GM19468 (cell line): Measurements from ENCODE around the gene PRCC.
A peak's percentile ranks its signal among the peaks of the same experiment; 100 is the strongest.
"Not testable (repeated sequence)": the region's sequence is repeated elsewhere in the genome, so short reads cannot be mapped to it uniquely, and the experiment has no call there.

ENCODE experiments used
- ATAC-seq: cut with Tn5 transposase; IDR thresholded peaks from one replicate; pipeline ENCODE4 v1.9.1; 2021; ENCODE audit warnings: mild to moderate bottlenecking, moderate library complexity, moderate number of reproducible peaks; ENCODE audit not compliant: unreplicated experiment; ENCODE audit errors: extremely low read depth

PRCC gene

GRCh38 chr1:156760092-156760795 is 7.1 kb upstream of the PRCC start:
- ATAC-seq = no peak

GRCh38 chr1:156760796-156761104 is 6.6 kb upstream of the PRCC start:
- ATAC-seq = no peak

GRCh38 chr1:156765136-156765535 is 2.2 kb upstream of the PRCC start:
- ATAC-seq = not testable (repeated sequence)

GRCh38 chr1:156765666-156766065 is 1.7 kb upstream of the PRCC start:
- no peak for ATAC-seq

GRCh38 chr1:156766298-156767100 is 836 bp upstream of the PRCC start:
- ATAC-seq = peak; percentile 5

- no peak for ATAC-seq
Measured at GRCh38 chr1:156767879-156768604, 707 bp downstream of the PRCC start.

GRCh38 chr1:156768610-156769295 is 1.4 kb downstream of the PRCC start:
- ATAC-seq = no peak

- no peak for ATAC-seq
Measured at GRCh38 chr1:156772222-156772621, 4.9 kb downstream of the PRCC start.

- no peak for ATAC-seq
Measured at GRCh38 chr1:156772728-156773497, 5.6 kb downstream of the PRCC start.

- no peak for ATAC-seq
Measured at GRCh38 chr1:156773607-156774006, 6.3 kb downstream of the PRCC start.

GRCh38 chr1:156775799-156776198 is 8.5 kb downstream of the PRCC start:
- no peak for ATAC-seq

- no peak for ATAC-seq
Measured at GRCh38 chr1:156776942-156777341, 9.6 kb downstream of the PRCC start.

- ATAC-seq = no peak
Measured at GRCh38 chr1:156777573-156777972, 10.2 kb downstream of the PRCC start.

GRCh38 chr1:156781585-156782186 is 14.4 kb downstream of the PRCC start:
- ATAC-seq = no peak

- no peak for ATAC-seq
Measured at GRCh38 chr1:156785458-156785857, 18.1 kb downstream of the PRCC start.

- ATAC-seq = no peak
Measured at GRCh38 chr1:156786640-156787039, 19.3 kb downstream of the PRCC start.

GRCh38 chr1:156788136-156788535 is 20.8 kb downstream of the PRCC start:
- no peak for ATAC-seq

GRCh38 chr1:156789621-156790318 is 22.4 kb downstream of the PRCC start:
- no peak for ATAC-seq
